ENCODE measurements around the gene FUT8. TPM values are rescaled to one million over a fixed set of nuclear protein-coding genes. Genes with fewer than 3 reads are reported as not detected.

The FUT8 gene
- total and polyA plus RNA-seq, 2 experiments from 2014 or later: 26.6 to 67.5 TPM

- Histone ChIP-seq H3K27me3 (no peaks in the 10 kb centered on the region), H3K4me3 (no peak overlapping the region), H3K79me2 (peaks cover 43% of the 10 kb centered on the region), H2AFZ (no peak overlapping the region), H3K4me2 (no peak overlapping the region), H3K9me2 (replicated peaks; ENCODE audit: insufficient read depth) (no peaks in the 10 kb centered on the region), H3K4me1 (ENCODE audit: insufficient read depth) (no peaks in the 10 kb centered on the region), H4K20me1 (ENCODE audit: insufficient read depth, poor library complexity, severe bottlenecking) (no peaks in the 10 kb centered on the region), H3K36me3 (replicated peaks; ENCODE audit: insufficient read depth, low read depth) (no peaks in the 10 kb centered on the region), H3K9me3 (ENCODE audit: low read depth) (no peaks in the 10 kb centered on the region), H3K27ac (no peak overlapping the region)
- DNase-seq (ENCODE audit: low spot score): peak; percentile 10
- 90% methylated on average over 13 of the region's 13 CpGs for WGBS (ENCODE audit: low lambda C conversion rate, missing lambda C conversion rate)
- TF ChIP-seq EZH2phosphoT487 (IDR thresholded peaks at IDR 0.05; ENCODE audit: low read depth, severe bottlenecking, unreplicated experiment): no peak
- TF ChIP-seq EZH2 (IDR thresholded peaks at IDR 0.05; ENCODE audit: borderline replicate concordance): no peak
- TF ChIP-seq, protein P1, sequence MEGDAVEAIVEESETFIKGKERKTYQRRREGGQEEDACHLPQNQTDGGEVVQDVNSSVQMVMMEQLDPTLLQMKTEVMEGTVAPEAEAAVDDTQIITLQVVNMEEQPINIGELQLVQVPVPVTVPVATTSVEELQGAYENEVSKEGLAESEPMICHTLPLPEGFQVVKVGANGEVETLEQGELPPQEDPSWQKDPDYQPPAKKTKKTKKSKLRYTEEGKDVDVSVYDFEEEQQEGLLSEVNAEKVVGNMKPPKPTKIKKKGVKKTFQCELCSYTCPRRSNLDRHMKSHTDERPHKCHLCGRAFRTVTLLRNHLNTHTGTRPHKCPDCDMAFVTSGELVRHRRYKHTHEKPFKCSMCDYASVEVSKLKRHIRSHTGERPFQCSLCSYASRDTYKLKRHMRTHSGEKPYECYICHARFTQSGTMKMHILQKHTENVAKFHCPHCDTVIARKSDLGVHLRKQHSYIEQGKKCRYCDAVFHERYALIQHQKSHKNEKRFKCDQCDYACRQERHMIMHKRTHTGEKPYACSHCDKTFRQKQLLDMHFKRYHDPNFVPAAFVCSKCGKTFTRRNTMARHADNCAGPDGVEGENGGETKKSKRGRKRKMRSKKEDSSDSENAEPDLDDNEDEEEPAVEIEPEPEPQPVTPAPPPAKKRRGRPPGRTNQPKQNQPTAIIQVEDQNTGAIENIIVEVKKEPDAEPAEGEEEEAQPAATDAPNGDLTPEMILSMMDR (IDR thresholded peaks at IDR 0.05; ENCODE audit: poor library complexity): no peak
These were observed 57.9 kb downstream of the FUT8 start for GRCh38 chr14:65470404-65470880.

DNA sequence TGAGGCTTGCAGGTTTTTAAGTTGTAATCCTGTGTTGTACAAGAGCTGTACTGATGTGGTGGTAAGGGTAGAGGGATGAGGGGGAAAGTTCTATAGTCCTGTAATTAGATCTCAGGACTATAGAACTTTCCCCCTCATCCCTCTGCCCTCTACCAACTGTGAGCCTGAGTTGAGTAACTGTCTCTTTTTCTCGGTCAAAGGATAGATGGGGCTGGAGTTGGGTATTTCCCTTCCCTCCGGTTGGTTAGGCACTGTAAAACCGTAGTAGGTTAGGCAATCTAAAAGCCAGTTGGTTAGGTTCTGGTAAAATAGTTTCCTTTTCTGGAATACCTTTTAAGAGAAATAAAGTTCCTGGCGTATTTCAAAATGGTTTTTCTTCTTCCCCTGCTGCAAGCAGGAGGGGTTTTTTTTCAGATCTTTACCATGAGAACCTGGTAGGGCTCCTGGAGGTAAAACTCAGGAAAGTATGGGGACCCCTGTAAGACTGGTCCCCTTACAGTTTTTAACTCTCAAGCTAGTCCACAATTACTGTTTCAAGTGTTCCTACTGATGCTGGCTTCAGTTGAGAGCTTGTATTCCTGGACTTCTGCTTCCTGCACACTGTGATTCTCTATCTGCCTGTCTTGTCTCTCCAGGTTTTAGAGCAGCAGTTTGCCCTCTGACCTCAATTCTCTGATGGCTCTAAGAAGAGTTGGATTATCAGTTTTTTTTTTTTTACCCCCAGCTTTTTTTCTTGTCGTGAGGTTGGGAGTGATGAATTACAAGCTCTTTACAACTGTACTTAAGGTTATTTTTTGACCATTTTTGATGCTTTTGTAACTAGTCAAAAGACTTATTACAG lies 58.7 kb downstream of the FUT8 start:
- H3K36me3 ChIP-seq (replicated peaks; ENCODE audit: insufficient read depth, low read depth): no peaks in the 10 kb centered on the region
- no peaks in the 10 kb centered on the region for H4K20me1 ChIP-seq (ENCODE audit: insufficient read depth, poor library complexity, severe bottlenecking)
- H3K4me2 ChIP-seq: no peak overlapping the region
- peaks cover 34% of the 10 kb centered on the region for H3K79me2 ChIP-seq
- TF ChIP-seq, protein P1 (IDR thresholded peaks at IDR 0.05; ENCODE audit: poor library complexity): no peak
- TF ChIP-seq EZH2 (IDR thresholded peaks at IDR 0.05; ENCODE audit: borderline replicate concordance) (no peak), EZH2phosphoT487 (IDR thresholded peaks at IDR 0.05; ENCODE audit: low read depth, severe bottlenecking, unreplicated experiment) (no peak)
- no peaks in the 10 kb centered on the region for H3K9me3 ChIP-seq (ENCODE audit: low read depth)
- no peak overlapping the region for H3K4me3 ChIP-seq
- H3K4me1 ChIP-seq (ENCODE audit: insufficient read depth): no peaks in the 10 kb centered on the region
- 75% methylated on average over 5 of the region's 5 CpGs for WGBS (ENCODE audit: low lambda C conversion rate, missing lambda C conversion rate)
- H2AFZ ChIP-seq: no peak overlapping the region
- H3K9me2 ChIP-seq (replicated peaks; ENCODE audit: insufficient read depth): no peaks in the 10 kb centered on the region
- H3K27me3 ChIP-seq: no peaks in the 10 kb centered on the region
- no peak for DNase-seq (ENCODE audit: low spot score)
- H3K27ac ChIP-seq: no peak overlapping the region

GRCh38 chr14:65472189-65472588 lies 59.7 kb downstream of the FUT8 start:
- Histone ChIP-seq H4K20me1 (ENCODE audit: insufficient read depth, poor library complexity, severe bottlenecking) (no peaks in the 10 kb centered on the region), H2AFZ (no peak overlapping the region), H3K4me2 (no peak overlapping the region), H3K27me3 (no peaks in the 10 kb centered on the region), H3K27ac (no peak overlapping the region), H3K4me1 (ENCODE audit: insufficient read depth) (no peaks in the 10 kb centered on the region), H3K9me2 (replicated peaks; ENCODE audit: insufficient read depth) (no peaks in the 10 kb centered on the region), H3K4me3 (no peak overlapping the region), H3K79me2 (peaks cover 32% of the 10 kb centered on the region), H3K9me3 (ENCODE audit: low read depth) (no peaks in the 10 kb centered on the region), H3K36me3 (replicated peaks; ENCODE audit: insufficient read depth, low read depth) (no peaks in the 10 kb centered on the region)
- no peak for DNase-seq (ENCODE audit: low spot score)
- TF ChIP-seq, protein P1 (IDR thresholded peaks at IDR 0.05; ENCODE audit: poor library complexity): no peak
- TF ChIP-seq EZH2 (IDR thresholded peaks at IDR 0.05; ENCODE audit: borderline replicate concordance) (no peak), EZH2phosphoT487 (IDR thresholded peaks at IDR 0.05; ENCODE audit: low read depth, severe bottlenecking, unreplicated experiment) (no peak)

Measured in hepatocyte (in vitro differentiated cells).